Endothelial cell of umbilical vein (primary cell): ENCODE data around the gene TSPAN13.

Experiments used
- CTCF ChIP-seq, 2 donors: IDR thresholded peaks; 1 replicate in 1 of 2; 2 replicates in 1 of 2; pipeline ENCODE4 v1.5.1; 2011; ENCODE audit warnings: low read length in 2 of 2, mild to moderate bottlenecking in 2 of 2, moderate library complexity in 2 of 2, control low read depth in 1 of 2, inconsistent platforms in 1 of 2, low read depth in 1 of 2; ENCODE audit not compliant: insufficient read depth in 1 of 2; ENCODE audit errors: extremely low read depth in 1 of 2
- EZH2 ChIP-seq: IDR thresholded peaks from 2 replicates; pipeline ENCODE4 v1.6.1; 2012; ENCODE audit warnings: borderline replicate concordance, low read depth, mild to moderate bottlenecking, moderate library complexity, low read length, inconsistent platforms; ENCODE audit not compliant: severe bottlenecking
- FOS ChIP-seq: IDR thresholded peaks from 2 replicates; pipeline ENCODE4 v1.6.1; 2011; ENCODE audit warnings: mild to moderate bottlenecking, low read length, moderate library complexity, borderline replicate concordance; ENCODE audit not compliant: insufficient read depth
- GATA2 ChIP-seq: IDR thresholded peaks from 2 replicates; pipeline ENCODE4 v1.7.0; 2011; ENCODE audit warnings: low read depth, mild to moderate bottlenecking, moderate library complexity, mixed read lengths, low read length; ENCODE audit not compliant: insufficient read length, insufficient read depth
- MAX ChIP-seq: IDR thresholded peaks from 2 replicates; pipeline ENCODE4 v1.6.1; 2011; ENCODE audit not compliant: insufficient read depth, insufficient read length
- POLR2A ChIP-seq: IDR thresholded peaks from 2 replicates; pipeline ENCODE4 v1.6.1; 2012; ENCODE audit warnings: low read depth, mild to moderate bottlenecking, control low read depth, low read length
- POLR2AphosphoS5 ChIP-seq: IDR thresholded peaks from 2 replicates; pipeline ENCODE4 v1.6.1; 2012; ENCODE audit warnings: low read depth, mild to moderate bottlenecking, control low read depth, low read length, moderate library complexity; ENCODE audit not compliant: insufficient read depth

- no peak for TF ChIP-seq CTCF (IDR thresholded peaks at IDR 0.05; ENCODE audit: extremely low read depth in 1 of 2, insufficient read depth in 1 of 2, low read depth in 1 of 2, low read length in 2 of 2)
- TF ChIP-seq POLR2A: no peak
- TF ChIP-seq GATA2: no peak
- no peak for TF ChIP-seq EZH2
- no peak for TF ChIP-seq FOS
- TF ChIP-seq POLR2AphosphoS5: no peak
- no peak for TF ChIP-seq MAX
Observed at GRCh38 chr7:16718111-16718656, 35.4 kb upstream of the TSPAN13 start.
